Upper lobe of left lung (tissue), 4 donors: ENCODE measurements around the gene GRK5.

ENCODE experiments used
- CTCF ChIP-seq, 6 experiments: fragments of 450-650 bp in 4 of 6; fragments of 200-600 bp in 2 of 6; sonication (generic) in 2 of 6; IDR thresholded peaks; one replicate each; pipeline ENCODE4 v1.5.1; 2016 to 2019; ENCODE audit warnings: antibody characterized with exemption in 6 of 6
- EP300 ChIP-seq, 4 donors: sonication (generic); formaldehyde crosslinking; IDR thresholded peaks; one replicate each; pipeline ENCODE4 v1.5.1; 2017; ENCODE audit warnings: antibody characterized with exemption in 4 of 4, control low read depth in 2 of 4
- POLR2A ChIP-seq, 4 donors: fragments of 450-650 bp; IDR thresholded peaks; one replicate each; pipeline ENCODE4 v1.5.1; 2016 to 2017; ENCODE audit warnings: antibody characterized with exemption in 4 of 4, mild to moderate bottlenecking in 2 of 4
- POLR2AphosphoS5 ChIP-seq, 2 donors: sonication (generic); formaldehyde crosslinking; IDR thresholded peaks; one replicate each; pipeline ENCODE4 v1.5.1; 2017; ENCODE audit warnings: antibody characterized with exemption in 2 of 2

DNA sequence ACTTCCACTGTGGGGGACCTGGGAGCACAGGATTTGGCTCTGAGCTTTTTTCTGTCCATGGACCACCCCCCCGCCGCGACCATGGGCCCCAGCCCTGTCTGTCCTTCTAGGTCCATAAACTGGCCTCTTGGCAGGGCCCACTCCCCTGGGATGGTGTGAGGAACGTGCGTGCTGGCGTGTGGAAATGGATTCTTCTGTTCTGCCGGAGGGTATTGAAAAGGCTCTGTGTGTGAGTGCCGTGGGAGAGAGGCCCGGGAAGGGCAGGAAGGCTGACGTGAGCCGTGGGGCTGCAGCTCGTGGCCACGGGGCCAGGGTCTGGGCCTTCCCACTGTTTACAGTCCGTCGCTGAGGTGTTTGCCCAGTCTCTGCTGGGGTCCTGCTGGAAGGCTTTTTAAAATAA, 123.7 kb downstream of the GRK5 start:
- TF ChIP-seq POLR2A (IDR thresholded peaks at IDR 0.05) (no peak), CTCF (IDR thresholded peaks at IDR 0.05) (no peak), EP300 (IDR thresholded peaks at IDR 0.05) (no peak), POLR2AphosphoS5 (IDR thresholded peaks at IDR 0.05) (no peak)
